ENCODE data around the gene CYP11A1. TPM values are rescaled to one million over a fixed set of nuclear protein-coding genes. Genes with fewer than 3 reads are reported as not detected.

The CYP11A1 gene
- polyA plus RNA-seq, 4 donors: 0.54 to 2.7 (median 0.73) TPM

- 50 to 76% (median 66%) methylated on average over 7 of the region's 7 CpGs for WGBS, 3 donors
- no peak overlapping the region for H3K27ac ChIP-seq (ENCODE audit: low read depth in 1 of 3, low read length in 2 of 3)
- FAIRE-seq: no peak
- peaks cover 0 to 2% (median 0%) of the 10 kb centered on the region in 3 donors for H3K4me1 ChIP-seq (ENCODE audit: control insufficient read depth in 3 of 3, insufficient read depth in 2 of 3, low read depth in 1 of 3, low read length in 2 of 3)
- no peak for DNase-seq
- no peak overlapping the region for H3K4me3 ChIP-seq (ENCODE audit: low read depth in 1 of 3, low read length in 3 of 3)
- no peaks in the 10 kb centered on the region for H3K36me3 ChIP-seq (ENCODE audit: control insufficient read depth in 3 of 3, insufficient read depth in 2 of 3, low read depth in 1 of 3, low read length in 3 of 3)
- H3K27me3 ChIP-seq (ENCODE audit: control insufficient read depth in 3 of 3, insufficient read depth in 3 of 3, low read length in 3 of 3): peaks cover 0 to 40% (median 2%) of the 10 kb centered on the region in 3 donors
- H3K9me3 ChIP-seq (ENCODE audit: control insufficient read depth in 2 of 2, insufficient read depth in 1 of 2, low read depth in 1 of 2, low read length in 1 of 2): no peaks in the 10 kb centered on the region
These were observed 65.7 kb downstream of the CYP11A1 start for GRCh38 chr15:74301583-74302361.

GRCh38 chr15:74300057-74300795, 67.2 kb downstream of the CYP11A1 start:
- Histone ChIP-seq H3K27me3 (ENCODE audit: control insufficient read depth in 3 of 3, insufficient read depth in 3 of 3, low read length in 3 of 3) (peaks cover 0 to 37% (median 2%) of the 10 kb centered on the region in 3 donors), H3K9me3 (ENCODE audit: control insufficient read depth in 2 of 2, insufficient read depth in 1 of 2, low read depth in 1 of 2, low read length in 1 of 2) (no peaks in the 10 kb centered on the region), H3K4me1 (ENCODE audit: control insufficient read depth in 3 of 3, insufficient read depth in 2 of 3, low read depth in 1 of 3, low read length in 2 of 3) (no peaks in the 10 kb centered on the region), H3K4me3 (ENCODE audit: low read depth in 1 of 3, low read length in 3 of 3) (no peak overlapping the region), H3K27ac (ENCODE audit: low read depth in 1 of 3, low read length in 2 of 3) (no peak overlapping the region), H3K36me3 (ENCODE audit: control insufficient read depth in 3 of 3, insufficient read depth in 2 of 3, low read depth in 1 of 3, low read length in 3 of 3) (no peaks in the 10 kb centered on the region)
- FAIRE-seq (no peak), DNase-seq (no peak)
- WGBS, 3 donors: 51 to 62% (median 54%) methylated on average over 25 to 26 of the region's 26 CpGs

- H3K27ac ChIP-seq (ENCODE audit: low read depth in 1 of 3, low read length in 2 of 3): no peak overlapping the region
- H3K4me1 ChIP-seq (ENCODE audit: control insufficient read depth in 3 of 3, insufficient read depth in 2 of 3, low read depth in 1 of 3, low read length in 2 of 3): no peaks in the 10 kb centered on the region
- H3K27me3 ChIP-seq (ENCODE audit: control insufficient read depth in 3 of 3, insufficient read depth in 3 of 3, low read length in 3 of 3): peaks cover 0 to 33% (median 0%) of the 10 kb centered on the region in 3 donors
- no peaks in the 10 kb centered on the region for H3K9me3 ChIP-seq (ENCODE audit: control insufficient read depth in 2 of 2, insufficient read depth in 1 of 2, low read depth in 1 of 2, low read length in 1 of 2)
- H3K4me3 ChIP-seq (ENCODE audit: low read depth in 1 of 3, low read length in 3 of 3): no peak overlapping the region
- no peaks in the 10 kb centered on the region for H3K36me3 ChIP-seq (ENCODE audit: control insufficient read depth in 3 of 3, insufficient read depth in 2 of 3, low read depth in 1 of 3, low read length in 3 of 3)
- DNase-seq (no peak), FAIRE-seq (no peak)
- 6 to 17% (median 14%) methylated on average over 1 of the region's 1 CpG for WGBS, 3 donors
These were observed 69.6 kb downstream of the CYP11A1 start for GRCh38 chr15:74297887-74298286.

GRCh38 chr15:74295800-74296199, 71.6 kb downstream of the CYP11A1 start:
- Histone ChIP-seq H3K36me3 (ENCODE audit: control insufficient read depth in 3 of 3, insufficient read depth in 2 of 3, low read depth in 1 of 3, low read length in 3 of 3) (no peaks in the 10 kb centered on the region), H3K4me1 (ENCODE audit: control insufficient read depth in 3 of 3, insufficient read depth in 2 of 3, low read depth in 1 of 3, low read length in 2 of 3) (no peaks in the 10 kb centered on the region), H3K27me3 (ENCODE audit: control insufficient read depth in 3 of 3, insufficient read depth in 3 of 3, low read length in 3 of 3) (peaks cover 0 to 19% (median 2%) of the 10 kb centered on the region in 3 donors), H3K4me3 (ENCODE audit: low read depth in 1 of 3, low read length in 3 of 3) (no peak overlapping the region), H3K9me3 (ENCODE audit: control insufficient read depth in 2 of 2, insufficient read depth in 1 of 2, low read depth in 1 of 2, low read length in 1 of 2) (no peaks in the 10 kb centered on the region), H3K27ac (ENCODE audit: low read depth in 1 of 3, low read length in 2 of 3) (no peak overlapping the region)
- FAIRE-seq (no peak), DNase-seq (no peak)
- 54 to 65% (median 58%) methylated on average over 6 of the region's 6 CpGs for WGBS, 3 donors

GRCh38 chr15:74294010-74294409, 73.4 kb downstream of the CYP11A1 start:
- H3K36me3 ChIP-seq (ENCODE audit: control insufficient read depth in 3 of 3, insufficient read depth in 2 of 3, low read depth in 1 of 3, low read length in 3 of 3): no peaks in the 10 kb centered on the region
- H3K27me3 ChIP-seq (ENCODE audit: control insufficient read depth in 3 of 3, insufficient read depth in 3 of 3, low read length in 3 of 3): peaks cover 0 to 7% (median 2%) of the 10 kb centered on the region in 3 donors
- no peak overlapping the region for H3K4me3 ChIP-seq (ENCODE audit: low read depth in 1 of 3, low read length in 3 of 3)
- DNase-seq (no peak), FAIRE-seq (no peak)
- no peaks in the 10 kb centered on the region for H3K9me3 ChIP-seq (ENCODE audit: control insufficient read depth in 2 of 2, insufficient read depth in 1 of 2, low read depth in 1 of 2, low read length in 1 of 2)
- 35 to 70% (median 36%) methylated on average over 1 of the region's 1 CpG for WGBS, 3 donors
- no peaks in the 10 kb centered on the region for H3K4me1 ChIP-seq (ENCODE audit: control insufficient read depth in 3 of 3, insufficient read depth in 2 of 3, low read depth in 1 of 3, low read length in 2 of 3)
- no peak overlapping the region for H3K27ac ChIP-seq (ENCODE audit: low read depth in 1 of 3, low read length in 2 of 3)

- Histone ChIP-seq H3K27me3 (ENCODE audit: control insufficient read depth in 3 of 3, insufficient read depth in 3 of 3, low read length in 3 of 3) (peaks cover 0 to 7% (median 2%) of the 10 kb centered on the region in 3 donors), H3K4me1 (ENCODE audit: control insufficient read depth in 3 of 3, insufficient read depth in 2 of 3, low read depth in 1 of 3, low read length in 2 of 3) (no peaks in the 10 kb centered on the region), H3K27ac (ENCODE audit: low read depth in 1 of 3, low read length in 2 of 3) (no peak overlapping the region), H3K4me3 (ENCODE audit: low read depth in 1 of 3, low read length in 3 of 3) (no peak overlapping the region), H3K9me3 (ENCODE audit: control insufficient read depth in 2 of 2, insufficient read depth in 1 of 2, low read depth in 1 of 2, low read length in 1 of 2) (no peaks in the 10 kb centered on the region), H3K36me3 (ENCODE audit: control insufficient read depth in 3 of 3, insufficient read depth in 2 of 3, low read depth in 1 of 3, low read length in 3 of 3) (no peaks in the 10 kb centered on the region)
- WGBS, 3 donors: 69 to 72% (median 71%) methylated on average over 3 of the region's 3 CpGs
- FAIRE-seq (no peak), DNase-seq (no peak)
These were observed 74.2 kb downstream of the CYP11A1 start for GRCh38 chr15:74293021-74293810.

GRCh38 chr15:74291101-74292071, 76.1 kb downstream of the CYP11A1 start:
- WGBS, 3 donors: 9% methylated on average over 20 of the region's 20 CpGs
- FAIRE-seq: no peak
- H3K4me1 ChIP-seq (ENCODE audit: control insufficient read depth in 3 of 3, insufficient read depth in 2 of 3, low read depth in 1 of 3, low read length in 2 of 3): no peaks in the 10 kb centered on the region

More at GRCh38 chr15:74291101-74292071, 76.1 kb downstream of the CYP11A1 start:
- H3K4me3 ChIP-seq (ENCODE audit: low read depth in 1 of 3, low read length in 3 of 3): no peak overlapping the region
- H3K27ac ChIP-seq (ENCODE audit: low read depth in 1 of 3, low read length in 2 of 3): peak overlapping the region in 1 of 3 donors; percentile 33
- no peaks in the 10 kb centered on the region for H3K36me3 ChIP-seq (ENCODE audit: control insufficient read depth in 3 of 3, insufficient read depth in 2 of 3, low read depth in 1 of 3, low read length in 3 of 3)
- DNase-seq: peak; percentile 50 to 87
- peaks cover 0 to 2% (median 0%) of the 10 kb centered on the region in 3 donors for H3K27me3 ChIP-seq (ENCODE audit: control insufficient read depth in 3 of 3, insufficient read depth in 3 of 3, low read length in 3 of 3)
- no peaks in the 10 kb centered on the region for H3K9me3 ChIP-seq (ENCODE audit: control insufficient read depth in 2 of 2, insufficient read depth in 1 of 2, low read depth in 1 of 2, low read length in 1 of 2)
